Cortex of kidney (tissue), 1 donor: ENCODE results near the gene RNF220.
A peak's percentile ranks its signal among the peaks of the same experiment; 100 is the strongest.
"Not testable (repeated sequence)": the region's sequence is repeated elsewhere in the genome, so short reads cannot be mapped to it uniquely, and the experiment has no call there.

Source experiments
- DNase-seq: peaks from one replicate; lab custom pipeline; 2025; lab: John Stamatoyannopoulos, UW

RNF220 gene

DNA sequence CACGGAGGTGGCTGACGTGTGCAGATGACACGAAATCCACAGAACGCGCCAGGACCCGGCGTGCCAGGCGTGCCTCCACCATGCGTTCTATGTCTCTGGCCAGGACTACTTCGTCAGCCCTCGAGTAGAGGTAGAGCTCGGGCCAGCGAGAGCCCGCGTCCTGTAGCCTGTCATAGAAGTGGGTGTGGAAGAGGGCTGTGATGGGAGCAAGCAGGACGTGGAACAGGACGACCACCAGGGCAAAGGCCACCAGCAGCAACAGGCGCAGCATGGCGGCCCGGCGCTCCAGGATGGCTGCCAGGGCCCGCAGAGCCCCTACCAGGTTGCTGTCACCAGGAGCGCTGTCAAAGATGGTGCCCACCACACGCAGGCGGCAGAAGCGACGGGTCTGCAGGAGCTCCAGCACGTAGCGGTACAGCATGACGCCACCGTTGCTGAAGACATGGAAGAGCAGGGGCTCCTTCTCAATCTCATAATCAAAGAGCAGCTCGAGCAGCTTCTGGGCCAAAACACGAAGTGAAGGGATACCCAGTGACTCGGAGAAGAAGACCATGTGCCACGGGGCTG lies 249.6 kb downstream of the RNF220 start:
- no peak for DNase-seq

DNA sequence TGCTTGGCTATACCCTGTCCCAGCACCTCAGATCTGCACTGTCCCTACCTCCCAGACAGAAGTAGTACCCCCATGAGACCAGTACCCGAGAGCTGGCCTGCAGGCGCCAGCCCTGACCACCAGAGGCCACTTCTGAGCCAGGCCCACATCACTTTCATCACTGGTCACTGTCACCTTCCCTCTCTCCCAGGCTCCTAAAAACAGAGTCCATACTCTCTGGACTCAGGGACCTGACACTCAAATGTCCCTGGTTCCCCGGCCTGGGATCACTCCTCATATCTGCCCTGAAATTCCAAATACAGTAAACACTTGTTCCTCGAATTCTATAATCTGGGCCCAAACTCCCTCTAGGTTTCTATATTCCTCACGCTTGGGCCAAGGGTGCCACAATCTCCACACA lies 250.6 kb downstream of the RNF220 start:
- no peak for DNase-seq

DNA sequence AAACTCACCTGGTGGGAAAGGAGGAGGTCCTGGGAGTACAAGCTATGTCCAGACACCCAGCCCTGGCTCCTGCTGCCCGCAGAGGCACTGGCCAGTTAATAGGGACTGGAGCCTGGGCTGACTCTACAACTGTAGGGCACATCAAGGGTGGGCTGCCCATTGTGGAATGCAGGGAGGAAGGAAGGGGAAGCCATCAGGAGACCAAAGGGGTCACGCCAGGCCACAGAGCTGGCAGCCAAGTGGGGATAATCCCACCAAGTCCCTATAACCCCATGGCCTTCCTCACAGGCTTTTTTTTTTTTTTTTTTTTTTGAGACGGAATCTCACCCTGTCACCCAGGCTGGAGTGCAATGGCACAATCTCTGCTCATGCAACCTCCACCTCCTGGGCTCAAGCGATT lies 254.5 kb downstream of the RNF220 start:
- DNase-seq, result no peak

DNA sequence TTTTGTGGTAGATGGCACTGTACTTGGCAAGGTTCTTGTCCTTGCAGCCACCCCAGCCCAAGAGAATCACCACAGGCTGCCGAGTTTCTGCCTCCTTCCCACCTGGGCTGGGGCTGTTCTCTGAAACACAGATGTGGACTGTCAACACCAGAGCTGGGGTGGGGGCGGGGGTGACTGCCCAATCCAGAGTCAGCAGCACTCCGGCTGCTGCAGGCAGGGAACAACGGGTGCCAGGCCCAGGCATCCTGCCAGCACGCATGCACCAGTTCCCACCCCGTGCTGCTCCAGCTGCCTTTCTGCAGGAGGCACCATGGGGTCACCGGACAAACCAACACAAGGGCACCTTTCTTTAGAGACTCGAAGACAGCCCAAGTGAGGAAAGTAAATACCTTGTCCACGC lies 255.1 kb downstream of the RNF220 start:
- peak; percentile 60 for DNase-seq

DNA sequence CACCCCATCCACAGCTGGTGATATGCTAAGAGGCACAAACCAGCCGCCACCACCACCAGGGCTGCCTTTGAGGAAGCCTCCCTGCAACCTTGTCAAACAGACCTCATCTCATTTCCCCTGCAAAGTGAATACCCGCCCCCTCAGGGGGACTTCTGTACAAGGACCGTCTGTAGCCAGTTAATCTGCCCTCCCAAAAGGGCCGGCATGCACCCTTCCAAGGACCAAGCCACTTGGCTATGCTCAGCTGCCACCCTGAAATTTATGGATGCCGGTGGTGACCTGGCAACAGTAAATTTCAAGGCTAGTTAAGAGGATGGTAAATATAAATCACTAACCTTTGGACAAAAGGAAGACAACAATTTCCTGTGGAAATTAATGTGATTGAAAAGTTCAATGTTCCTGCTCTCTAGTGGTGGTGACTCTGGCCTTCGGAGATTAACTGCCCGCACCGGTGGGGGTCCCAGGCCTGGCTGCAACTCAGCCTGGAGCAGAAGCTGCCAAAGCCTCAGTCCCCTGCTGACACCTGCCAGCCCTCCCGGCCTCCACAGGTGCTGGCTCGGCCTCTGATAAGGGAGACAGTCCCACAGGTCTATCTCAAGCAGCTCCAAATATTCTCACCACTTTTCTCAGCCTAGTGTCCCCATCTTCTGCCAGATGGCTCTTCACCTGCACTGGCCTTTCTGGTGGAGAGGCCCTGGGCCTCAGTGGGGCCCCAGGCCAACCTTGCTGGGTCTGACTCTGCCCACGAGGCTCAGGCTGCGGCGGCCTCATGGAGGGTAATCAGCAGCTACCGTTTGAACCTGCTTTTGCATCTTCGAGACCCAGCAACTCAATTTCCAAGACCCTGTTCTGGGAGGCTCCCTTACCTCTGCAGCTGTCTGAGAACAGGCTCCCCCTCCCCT lies 257.0 kb downstream of the RNF220 start:
- no peak for DNase-seq

DNA sequence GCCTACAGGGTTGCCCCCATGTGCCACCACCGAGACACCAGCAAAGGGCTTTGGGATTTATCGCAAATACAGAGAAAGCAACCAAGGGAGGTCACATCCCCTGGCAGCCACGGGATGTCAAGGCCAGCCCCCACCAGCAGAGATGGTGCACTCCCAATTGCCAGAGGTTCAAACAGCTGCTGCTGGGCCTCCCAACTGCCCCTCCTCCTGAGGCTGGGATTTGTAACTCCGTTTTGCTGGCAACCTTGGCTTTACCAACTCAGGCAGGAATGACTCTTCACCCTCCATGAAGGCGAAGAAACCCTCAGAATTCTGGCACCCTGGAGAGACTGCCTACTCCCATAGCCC lies 257.6 kb downstream of the RNF220 start:
- DNase-seq, result no peak

DNA sequence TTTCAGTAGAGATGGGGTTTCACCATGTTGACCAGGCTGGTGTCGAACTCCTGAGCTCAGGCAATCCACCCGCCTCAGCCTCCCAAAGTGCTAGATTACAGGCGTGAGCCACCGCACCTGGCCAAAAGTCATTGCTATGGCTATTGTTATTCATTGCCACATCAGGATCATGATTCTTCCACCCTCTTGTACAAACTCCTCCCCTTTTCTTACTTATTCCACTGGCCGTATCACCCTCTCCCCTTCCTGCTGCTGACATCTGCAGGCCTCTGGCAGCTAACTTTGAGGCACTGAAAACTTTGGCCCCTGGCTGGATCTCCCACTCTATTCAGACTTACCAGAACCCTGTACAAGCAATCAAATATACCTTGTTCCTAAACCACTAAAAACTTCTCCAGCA lies 258.4 kb downstream of the RNF220 start:
- no peak for DNase-seq

DNA sequence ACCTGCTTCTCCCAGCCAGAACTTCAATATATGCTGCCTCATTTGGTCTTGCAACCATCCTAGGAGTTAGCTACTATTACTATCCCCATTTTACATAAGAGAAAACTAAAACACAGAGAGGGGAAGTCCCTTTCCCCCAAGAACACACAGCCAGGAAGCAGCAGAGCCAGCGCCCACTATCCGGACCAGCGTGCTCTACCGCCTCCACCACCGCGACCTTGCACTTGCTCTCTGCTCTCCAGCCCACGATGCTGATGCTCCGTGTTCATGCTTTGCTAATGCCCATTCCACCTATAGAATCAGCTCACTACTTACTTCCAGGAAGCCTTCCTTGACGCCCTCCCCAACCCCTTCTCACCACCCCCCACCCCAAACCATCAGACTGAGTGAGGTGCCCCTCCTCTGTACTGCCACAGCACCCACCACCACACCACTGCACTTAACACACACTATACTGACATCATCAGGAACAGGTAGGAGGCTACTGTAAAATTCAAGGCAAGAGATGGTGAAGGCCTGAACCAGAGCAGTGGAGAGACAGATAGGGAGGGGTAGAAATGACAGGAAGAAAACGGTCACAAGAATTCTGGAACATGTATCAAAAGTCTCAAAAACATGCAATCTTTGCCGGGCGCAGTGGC lies 259.8 kb downstream of the RNF220 start:
- DNase-seq, result no peak

DNA sequence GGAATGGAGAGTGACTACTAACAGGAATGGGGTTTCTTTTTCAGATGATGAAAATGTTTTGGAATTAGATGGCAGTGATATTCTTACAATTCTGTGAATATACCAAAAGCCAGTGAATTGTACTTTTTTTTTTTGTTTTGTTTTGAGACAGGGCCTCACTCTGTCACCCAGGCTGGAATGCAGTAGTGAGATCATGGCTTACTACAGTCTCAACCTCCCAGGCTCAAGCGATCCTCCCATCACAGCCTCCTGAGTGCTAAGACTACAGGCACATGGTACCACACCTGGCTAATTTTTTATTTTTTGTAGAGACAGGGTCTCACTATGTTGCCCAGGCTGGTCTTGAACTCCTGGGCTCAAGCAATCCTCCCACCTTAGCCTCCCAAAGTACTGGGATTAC lies 261.7 kb downstream of the RNF220 start:
- DNase-seq, result not testable (repeated sequence)

DNA sequence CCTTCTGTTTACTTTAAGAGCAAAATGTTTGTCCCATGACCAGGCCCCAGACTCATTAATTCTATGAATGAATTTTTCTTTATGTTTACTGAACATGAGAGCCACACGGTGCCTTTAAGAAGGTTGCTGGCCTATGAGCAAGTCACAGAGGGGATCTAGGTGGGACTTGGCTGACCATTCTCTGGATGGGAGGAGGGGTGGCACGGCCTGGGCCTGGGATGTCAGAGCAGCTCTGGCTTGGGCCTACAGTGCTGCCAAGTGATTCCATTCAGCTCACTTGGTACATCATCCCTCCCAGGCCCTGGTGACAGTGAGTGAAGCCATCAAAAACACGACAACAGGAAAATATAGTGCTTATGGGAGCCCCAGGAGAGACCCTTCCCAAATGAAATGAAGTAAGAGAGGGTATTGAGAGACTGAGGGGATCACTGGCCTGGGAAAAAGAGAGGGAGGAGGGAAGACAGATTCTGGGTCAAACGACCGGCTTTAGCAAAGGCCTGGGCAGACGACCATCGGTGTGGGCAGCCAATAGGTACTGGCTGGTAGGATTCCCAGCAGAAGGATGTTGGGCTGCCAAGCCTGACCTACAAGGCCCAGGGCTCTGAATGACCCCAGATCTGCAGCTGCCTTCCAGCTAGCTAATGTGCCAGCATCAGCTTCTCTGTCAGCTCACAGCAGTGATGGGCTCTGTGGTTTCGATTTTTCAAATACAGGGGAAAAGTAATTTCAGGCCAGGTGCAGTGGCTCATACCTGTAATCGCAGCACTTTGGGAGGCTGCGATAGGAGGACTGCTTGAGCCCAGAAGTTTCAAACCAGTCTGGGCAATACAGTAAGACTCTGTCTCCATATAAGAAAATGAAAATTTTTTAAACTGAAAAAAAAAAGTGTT lies 265.9 kb downstream of the RNF220 start:
- DNase-seq, result no peak

DNA sequence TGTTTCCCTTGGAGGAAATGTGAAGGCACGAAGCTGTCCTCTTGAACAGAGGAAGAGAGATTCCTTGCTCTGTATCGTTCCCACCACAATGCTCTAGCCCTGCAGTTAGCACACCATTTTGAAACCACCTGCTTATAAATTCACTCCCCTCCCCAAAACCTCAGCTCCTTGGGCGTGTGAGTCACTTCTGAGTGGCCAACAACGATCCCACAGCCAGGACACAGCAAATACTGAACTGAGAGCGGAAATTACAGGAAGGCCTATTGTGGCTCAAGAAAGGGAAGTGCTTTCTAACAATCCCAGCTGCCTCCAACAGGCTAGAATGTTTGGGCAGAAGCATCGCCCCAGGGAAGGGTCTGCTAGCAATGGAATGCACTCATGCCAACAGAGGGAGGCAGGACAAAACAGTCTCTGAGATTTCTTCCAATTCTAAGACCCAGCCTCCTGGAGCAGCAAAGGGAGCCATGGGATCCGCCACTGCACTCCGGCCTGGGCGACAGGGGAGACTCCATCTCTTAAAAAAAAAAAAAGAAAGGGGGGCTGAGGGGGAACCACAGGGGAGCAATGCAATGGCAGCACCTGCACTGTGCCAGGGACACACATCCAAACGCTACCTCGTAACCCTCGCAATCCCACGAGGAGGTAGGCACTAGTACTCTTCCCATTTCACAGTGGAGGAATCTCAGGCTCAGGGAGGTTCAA lies 267.4 kb downstream of the RNF220 start:
- DNase-seq, result no peak

DNA sequence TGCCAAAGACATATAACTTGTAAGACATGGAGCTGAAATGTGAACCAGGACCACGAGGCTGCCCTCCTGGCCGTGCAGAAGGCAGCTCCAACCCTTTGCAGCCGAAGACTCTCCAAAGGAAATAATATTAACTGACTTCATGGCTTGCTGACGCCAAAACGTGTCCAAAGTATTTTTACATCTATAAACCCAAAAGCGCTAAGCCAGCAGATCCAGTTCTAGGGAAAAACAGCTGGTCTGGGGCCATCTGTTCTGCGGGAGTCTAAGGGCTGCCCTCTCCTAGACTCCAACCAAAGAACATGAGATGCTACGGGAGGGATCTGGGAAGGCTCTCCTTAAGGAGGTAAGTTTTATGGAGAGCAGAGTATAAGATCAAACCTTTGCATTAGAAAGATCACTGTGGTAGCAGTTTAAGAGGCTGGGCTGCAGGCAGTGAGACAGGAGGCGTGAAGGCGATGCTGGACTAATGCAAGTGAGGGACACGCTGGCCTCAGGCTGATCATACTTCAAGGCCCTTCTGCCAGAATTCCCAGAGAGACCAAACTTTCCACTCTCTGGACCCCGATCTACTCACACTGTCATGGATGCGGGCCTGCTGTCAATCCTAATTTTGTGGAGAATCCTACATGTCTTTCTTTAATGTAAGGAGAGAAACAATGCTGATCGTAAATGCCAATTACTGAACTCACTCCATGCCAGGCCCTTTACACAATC lies 268.1 kb downstream of the RNF220 start:
- no peak for DNase-seq

DNA sequence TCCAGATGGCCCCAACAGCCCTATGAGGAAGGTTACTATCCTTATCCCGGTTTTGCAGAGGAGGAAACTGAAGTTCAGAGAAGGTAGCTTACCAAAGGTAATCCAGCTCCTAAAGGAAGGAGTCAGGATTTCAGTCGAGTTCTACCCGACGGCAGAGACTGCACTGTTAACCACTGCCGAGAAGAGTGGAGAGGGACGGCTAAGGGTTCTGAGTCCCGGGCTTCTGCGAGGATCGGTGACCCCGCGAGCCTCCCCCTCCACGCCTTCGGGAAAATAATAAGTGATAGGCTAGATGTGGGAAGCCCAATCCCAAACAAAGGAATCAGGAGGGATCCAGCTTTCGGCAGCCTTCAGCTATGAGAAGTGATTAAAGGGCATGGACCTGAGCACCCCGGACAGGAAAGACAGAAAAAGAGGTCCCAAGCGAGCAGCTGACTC lies 268.6 kb downstream of the RNF220 start:
- no peak for DNase-seq

DNA sequence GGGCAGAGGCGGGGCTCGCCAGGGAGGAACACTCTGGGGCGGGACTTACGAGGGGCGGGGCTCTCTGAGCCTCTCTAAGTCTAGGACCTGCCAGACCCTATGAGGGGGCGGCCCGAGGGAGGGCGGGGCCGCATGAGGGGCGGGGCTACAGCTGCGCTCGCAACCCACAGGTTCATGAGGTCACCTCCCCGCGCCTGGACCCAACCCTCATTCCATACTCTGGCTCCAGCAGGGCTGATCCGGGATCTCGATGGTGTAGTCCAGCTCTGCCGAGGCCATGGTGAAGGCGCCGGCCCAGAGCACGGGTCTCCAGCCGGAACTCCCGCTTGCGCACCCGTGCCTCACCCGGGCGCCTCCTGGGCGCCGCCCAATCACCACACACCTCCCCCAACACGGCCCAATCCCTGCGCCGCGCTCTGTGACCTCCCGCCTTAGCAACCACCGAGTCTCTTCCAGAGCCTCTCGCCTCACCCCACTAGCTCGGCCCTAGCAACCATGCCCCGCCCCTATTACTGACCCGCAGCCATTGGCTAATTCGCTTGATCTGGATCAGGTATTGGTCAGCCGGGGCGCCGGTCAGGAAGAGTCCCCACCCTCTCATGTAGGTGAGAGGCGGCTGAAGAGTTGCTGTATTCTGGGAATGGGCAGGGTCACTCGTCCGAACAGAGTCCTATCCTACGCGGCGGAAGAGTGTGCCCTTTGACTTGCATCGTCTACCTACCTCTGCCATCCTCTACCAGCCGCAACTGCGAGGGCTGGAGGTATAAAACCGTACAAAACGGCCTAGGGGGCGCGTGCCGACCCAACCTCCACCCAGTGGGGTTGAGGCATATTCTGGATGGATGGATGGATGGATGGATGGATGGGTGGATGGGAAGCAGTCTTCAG lies 269.3 kb downstream of the RNF220 start, which contains the start of the genes ARMH1 and TMEM53:
Gene ARMH1 (plus strand): TSS at position 602 of the 888 bp plus-strand sequence. CDS start 14,984 bp downstream, outside the sequence.
Gene TMEM53 (minus strand): TSS at position 369 of the 888 bp plus-strand sequence. CDS start 90 bp downstream, at position 279.
- DNase-seq, result peak; percentile 82

DNA sequence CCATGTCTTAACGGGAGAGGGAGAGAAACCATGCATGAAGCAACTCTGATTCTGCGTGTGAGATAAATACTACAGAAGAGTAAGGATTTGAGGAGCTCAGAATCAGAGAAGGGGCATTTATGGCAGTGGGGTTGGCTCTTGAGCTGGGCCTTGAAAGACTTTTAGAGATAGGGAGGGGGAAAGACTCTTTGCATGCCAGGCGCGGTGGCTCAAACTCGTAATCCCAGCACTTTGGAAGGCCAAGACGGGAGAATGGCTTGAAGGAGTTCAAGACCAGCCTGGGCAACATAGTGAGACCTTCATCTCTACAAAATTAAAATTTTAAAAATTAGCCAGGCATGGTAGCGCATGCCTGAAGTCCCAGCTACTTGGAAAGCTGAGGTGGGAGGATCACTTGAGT lies 270.1 kb downstream of the RNF220 start:
- DNase-seq, result no peak

DNA sequence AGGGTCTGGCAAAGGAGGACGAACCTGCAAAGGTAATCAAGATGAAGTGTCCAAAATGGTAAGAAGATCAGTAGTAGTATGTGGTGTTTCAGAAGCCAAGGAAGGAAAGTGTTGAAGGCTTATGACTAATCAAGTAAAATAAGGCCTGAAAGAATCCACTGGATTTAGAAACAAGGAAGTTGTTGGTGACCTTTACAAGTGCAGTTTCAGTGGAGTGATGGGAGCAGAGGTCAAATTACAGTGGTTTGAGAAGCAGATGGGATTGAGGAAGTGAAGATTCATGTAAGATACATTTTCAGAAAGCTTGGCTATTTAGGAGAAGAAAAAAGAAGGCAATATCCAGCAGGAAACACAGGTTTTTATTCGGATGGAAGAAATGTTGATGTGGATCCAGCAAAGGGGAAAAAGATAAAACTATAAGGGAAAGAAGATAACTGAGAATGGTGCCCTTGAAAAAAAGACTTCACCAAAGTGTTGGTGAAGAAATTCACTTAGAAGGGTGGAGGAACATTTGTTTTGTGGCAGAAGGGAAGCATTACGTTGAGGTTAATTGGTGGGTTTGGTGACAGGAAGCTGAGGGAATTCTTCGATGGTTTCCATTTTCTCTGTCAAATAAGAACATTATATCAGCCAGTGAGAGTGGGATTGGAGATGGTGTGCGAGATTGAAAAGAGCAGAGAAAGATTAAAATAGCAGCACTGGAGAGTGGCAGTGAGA lies 271.6 kb downstream of the RNF220 start:
- DNase-seq, result no peak

DNA sequence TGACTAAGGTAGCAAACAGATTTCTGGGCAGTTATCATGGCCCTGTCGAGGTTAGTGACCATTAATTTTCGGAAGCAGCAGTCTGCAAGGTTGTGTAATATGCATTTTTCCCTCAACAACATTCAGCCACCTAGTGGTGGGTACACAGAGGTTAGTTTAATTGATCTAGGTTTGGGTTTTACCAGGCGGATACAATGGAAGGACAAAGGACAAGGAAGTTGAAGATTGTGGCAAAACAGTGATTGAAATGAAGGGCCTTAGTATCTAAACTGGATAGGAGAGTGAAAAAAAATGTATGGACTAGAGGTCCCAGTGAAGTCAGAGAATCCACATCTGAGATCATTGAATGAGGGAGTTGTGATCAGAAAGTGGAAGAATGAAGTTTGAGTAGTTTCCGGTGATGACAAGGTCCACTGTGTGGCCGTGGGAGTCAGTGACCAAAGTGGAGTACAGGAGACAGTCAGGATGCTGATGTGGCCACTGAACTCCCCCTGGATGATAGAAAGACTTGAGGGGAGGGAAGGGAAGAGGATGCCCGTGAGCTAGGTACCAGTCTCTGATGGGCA lies 272.2 kb downstream of the RNF220 start:
- no peak for DNase-seq

DNA sequence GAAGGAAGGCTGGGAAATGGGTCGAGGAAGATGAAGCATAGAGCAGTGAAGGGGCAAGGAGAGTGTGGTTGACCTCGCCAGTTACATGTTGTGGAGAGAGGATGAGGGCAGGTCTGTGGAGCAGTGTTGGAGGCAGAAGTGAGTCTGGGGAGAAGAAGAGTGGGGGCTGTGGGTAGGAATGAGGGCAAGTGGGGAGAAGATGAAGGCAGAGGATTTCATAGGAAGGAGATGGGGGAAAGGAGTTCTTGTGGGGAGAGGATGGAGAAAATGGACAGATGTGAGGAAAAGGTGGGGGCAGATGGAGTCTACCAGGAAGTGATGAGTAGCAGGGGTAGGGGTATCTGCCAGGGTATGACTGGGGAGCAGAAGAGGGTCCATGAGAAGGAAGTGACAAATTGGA lies 273.1 kb downstream of the RNF220 start:
- no peak for DNase-seq

DNA sequence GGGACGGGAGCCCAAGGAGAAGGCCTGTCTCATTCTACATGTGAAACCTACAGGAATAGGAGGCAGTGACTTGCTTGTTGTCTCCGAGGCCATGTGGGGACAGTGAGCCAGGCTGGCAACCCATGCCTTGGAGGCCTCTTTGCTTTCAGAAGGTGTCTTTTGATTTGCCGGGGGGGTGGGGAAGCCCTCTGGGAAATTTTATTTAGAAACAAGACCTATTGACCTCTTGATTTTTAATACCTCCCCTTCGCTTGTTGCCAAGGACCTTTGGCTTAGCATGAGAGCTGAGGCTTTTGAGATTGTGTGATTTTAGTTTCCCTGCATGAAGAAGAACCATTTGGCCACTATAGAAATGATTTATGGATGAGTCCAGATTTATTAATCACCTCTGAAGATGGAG lies 273.6 kb downstream of the RNF220 start:
- DNase-seq, result no peak
